HG02943 (cell line): Measurements from ENCODE around the gene NINL.

Experiments
- ATAC-seq: cut with Tn5 transposase; IDR thresholded peaks from one replicate; pipeline ENCODE4 v1.9.1; 2021; ENCODE audit warnings: mild to moderate bottlenecking, low read depth, moderate library complexity; ENCODE audit not compliant: unreplicated experiment

Gene NINL

DNA sequence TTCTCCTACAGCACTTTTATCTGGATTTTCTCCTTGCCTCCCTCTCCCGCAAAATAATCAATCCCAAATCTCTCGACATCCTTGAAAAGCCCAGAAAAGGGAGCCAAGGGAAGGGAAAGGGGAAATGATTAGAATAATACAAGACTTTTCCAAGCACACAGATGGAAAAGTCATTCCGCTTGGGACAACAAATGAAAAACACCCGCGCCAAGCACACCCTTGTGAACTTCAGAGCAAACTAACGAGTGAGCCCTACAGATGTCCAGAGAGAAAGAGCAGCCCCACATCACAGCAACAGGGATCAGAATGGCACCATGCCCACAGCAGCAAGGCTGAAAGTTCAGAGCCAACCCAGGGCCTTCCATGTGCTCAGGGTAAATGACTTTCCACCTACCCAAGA is 49.6 kb downstream of the NINL start:
- no peak for ATAC-seq

DNA sequence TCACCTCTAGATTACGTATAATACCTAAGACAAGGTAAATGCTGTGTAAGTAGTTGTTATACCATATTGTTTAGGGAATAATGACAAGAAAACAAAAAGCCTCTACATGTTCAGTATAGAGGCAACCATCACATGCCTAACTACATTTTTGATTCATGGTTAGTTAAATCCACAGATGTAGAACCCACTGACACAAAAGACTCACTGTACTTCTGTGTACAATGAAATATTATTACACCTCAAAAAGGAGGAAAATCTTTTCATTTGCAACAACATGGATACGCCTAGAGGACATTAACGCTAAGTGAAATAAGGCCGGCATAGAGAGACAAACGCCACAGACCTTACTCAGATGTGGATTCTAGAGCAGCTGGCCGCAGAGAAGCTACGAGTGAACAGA is 50.5 kb downstream of the NINL start:
- no peak for ATAC-seq

DNA sequence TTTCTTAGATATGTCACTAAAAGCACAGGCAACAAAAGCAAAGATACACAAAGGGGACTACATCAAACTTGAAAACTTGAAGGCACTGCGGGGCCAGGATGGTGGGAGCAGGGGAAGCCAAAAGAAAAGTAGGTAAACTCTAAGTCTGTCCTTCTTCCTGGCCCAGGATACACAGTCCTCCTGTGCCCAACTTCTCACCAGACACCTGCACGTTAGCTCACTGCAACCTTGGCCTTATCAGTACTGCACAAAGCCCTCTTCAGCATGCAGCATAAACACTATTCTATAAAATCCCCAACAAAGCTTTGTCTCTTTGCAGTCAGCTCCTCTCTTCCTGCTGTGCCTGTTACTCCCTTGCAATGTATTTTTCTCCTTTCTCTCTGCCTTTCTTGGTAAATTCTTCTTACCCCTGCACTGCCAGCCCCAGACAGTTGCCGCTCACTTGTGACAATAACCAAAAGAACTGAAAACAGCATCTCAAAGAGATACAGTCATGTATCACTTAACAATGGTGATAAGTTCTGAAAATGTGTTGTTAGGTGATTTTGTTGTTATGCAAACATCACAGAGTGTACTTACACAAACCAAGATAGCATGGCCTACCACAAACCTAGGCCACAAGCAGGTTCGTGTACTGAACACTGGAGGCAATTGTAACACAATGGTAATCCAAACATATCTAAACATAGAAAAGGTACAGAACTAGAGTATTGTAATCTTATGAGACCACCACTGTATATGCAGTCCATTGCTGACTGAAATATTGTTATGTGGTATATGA is 51.2 kb downstream of the NINL start:
- ATAC-seq = no peak

GRCh38 chr20:25532971-25533391 is 52.4 kb downstream of the NINL start:
- ATAC-seq = no peak

- ATAC-seq = no peak
Observed at GRCh38 chr20:25532015-25532751, 53.1 kb downstream of the NINL start.

DNA sequence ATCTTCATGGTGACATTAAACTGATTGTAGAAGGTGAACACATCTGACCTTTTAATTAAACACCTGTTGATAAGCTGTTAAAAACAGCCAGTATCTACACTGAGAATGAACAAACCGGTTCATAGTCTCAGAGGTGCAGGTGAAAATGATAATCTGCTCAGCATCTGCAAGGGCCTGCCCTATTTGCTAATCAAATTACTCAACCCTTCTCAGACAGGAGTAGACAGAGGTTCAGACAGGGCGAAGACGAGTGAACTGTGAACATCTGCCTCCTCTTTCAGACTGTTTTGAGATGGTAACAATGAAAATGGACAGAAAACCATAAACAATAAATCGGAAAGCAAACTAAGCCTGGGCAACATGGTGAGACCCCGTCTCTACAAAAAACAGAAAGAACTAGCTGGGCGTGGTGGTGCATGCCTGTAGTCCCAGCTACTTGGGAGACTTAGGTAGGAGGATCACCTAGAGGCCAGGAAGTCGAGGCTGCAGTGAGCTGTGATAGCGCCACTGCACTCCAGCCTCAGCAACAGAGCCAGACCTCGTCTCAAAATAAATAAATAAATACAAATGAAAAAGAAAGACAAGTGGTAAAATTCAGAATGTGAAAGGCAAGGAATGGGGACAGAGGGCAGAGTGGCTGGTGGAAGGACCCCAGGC is 55.9 kb downstream of the NINL start:
- no peak for ATAC-seq

DNA sequence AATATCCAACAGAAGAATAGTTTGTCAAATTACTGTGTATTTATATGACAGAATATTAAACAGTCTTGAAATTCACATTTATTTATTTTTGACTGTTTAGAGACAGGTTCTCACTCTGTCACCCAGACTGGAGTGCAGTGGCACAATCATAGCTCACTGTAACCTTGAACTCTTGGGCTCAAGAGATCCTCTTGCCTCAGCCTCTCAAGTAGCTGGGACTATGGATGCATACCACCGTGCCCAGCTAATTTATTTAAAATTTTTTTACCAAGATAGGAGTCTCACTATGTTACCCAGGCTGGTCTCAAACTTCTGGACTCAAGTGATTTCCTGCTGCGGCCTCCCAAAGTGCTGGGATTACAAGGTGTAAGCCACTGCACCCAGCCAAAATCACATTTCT is 57.4 kb downstream of the NINL start:
- ATAC-seq = no peak

GRCh38 chr20:25526446-25526845 is 58.9 kb downstream of the NINL start:
- ATAC-seq = no peak

DNA sequence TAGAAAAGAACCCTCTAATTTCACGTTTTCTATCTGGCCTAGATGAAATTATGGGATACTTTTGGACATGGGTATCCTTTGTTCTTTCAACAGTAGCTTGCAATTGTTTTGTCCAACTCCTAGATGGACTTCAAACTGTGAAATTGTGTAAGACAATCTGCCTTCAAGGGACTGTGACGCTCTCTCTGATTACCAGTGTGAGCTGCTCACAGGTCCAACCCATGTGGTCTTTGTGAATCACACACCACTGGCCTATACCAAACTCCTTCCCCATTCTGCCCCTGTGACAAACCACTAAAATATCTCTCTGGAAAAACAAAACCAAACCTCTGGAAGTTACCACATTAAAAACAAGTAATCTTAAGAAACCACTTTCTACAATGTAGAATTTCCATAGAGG is 59.5 kb downstream of the NINL start:
- ATAC-seq = no peak

DNA sequence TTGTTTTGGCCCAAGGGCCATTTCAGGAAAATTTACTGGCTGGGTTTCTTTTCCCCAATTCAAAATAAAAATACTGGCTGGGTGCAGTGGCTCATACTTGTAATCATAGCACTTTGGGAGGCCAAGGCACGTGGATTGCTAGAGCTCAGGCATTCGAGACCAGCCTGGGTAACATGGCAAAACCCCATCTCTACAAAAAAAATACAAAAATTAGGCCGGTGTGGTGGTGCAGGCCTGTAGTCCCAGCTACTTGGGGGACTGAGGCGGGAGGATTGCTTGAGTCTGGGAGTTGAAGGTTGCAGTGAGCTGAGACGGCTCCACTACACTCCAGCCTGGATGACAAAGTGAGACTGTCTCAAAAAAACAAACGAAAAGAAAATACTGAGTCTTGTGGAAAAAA is 60.0 kb downstream of the NINL start:
- ATAC-seq = no peak

DNA sequence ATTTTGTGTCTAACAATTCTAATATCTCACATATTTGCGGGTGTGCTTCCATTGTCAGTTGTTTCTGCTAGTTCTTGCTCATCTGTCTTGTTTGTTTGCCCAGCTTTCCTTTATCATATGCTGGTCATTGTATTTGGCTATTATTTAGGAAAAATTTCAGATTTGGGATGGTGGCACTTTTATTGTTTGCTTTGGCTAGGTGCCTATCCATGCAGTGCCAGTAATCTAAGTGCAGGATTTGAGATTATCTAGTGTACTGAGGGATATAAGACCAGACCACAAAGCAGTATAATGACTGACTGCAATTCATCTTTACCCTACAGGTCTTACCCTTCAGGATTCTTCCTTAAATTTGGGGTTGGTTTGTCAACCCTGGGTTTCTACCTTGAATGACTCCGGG is 63.9 kb downstream of the NINL start:
- no peak for ATAC-seq

DNA sequence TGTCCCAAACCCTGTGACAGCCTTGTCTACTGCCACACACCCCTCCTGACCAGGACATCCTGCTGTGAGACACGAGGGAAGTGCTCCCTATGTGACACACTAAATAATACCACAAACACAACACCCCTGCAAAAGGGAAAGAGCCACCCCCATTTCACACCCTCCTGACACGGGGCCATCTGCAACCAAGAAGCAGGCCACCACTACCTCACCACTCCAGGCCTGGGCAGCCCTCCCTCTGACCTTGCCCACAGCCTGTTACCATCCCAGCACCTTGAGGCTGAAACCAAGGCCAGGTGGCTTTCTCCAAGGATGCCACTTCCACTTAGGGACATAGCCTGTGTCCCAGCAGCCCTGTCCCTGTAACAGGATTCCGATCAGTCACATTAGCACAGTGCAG is 68.2 kb downstream of the NINL start:
- ATAC-seq = no peak

GRCh38 chr20:25514747-25515340 is 70.5 kb downstream of the NINL start:
- no peak for ATAC-seq

DNA sequence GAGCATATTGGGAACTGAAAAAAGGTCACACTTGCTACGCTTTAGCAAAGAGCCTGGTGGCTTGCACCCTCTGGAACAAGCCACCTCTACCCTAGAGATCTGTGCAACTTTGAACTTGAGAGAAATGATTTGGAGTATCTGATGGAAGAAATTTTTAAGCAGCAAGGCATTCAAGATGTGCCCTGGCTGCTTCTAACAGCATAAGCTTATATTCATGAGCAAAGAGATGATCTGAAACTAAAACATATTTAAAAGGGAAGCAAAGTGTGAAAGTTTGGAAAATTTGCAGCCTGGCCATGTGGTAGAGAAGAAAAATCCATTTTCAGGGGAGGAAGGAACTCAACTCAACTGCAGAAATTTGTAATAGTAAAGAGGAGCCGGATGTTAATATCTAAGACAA is 71.1 kb downstream of the NINL start:
- ATAC-seq = no peak

GRCh38 chr20:25512709-25513108 is 72.6 kb downstream of the NINL start:
- ATAC-seq = no peak

DNA sequence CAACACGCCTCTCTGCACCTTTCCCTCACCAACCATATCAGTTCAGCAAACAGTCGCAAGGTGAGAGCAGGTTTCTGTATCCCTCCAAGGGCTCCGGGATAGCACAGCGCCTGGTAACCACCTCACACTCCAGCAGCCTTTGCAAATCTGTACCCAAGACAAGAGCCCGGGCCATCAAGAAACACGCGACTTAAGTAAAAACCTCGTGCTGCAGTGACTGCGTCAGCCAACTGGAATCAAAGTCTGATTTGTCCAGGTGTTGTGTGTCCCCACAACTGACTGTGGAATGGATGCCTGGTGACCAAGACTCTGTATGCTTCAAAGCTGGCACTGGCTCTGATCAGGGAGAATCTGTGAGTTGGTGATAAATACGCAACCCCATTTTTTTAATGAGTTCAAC is 74.1 kb downstream of the NINL start:
- no peak for ATAC-seq

GRCh38 chr20:25510721-25511120 is 74.6 kb downstream of the NINL start:
- ATAC-seq = no peak

- ATAC-seq = no peak
Observed at GRCh38 chr20:25510202-25510601, 75.1 kb downstream of the NINL start.

- ATAC-seq = no peak
Observed at GRCh38 chr20:25509084-25509483, 76.2 kb downstream of the NINL start.

- ATAC-seq = no peak
Observed at GRCh38 chr20:25508083-25508770, 77.1 kb downstream of the NINL start.
